ENCODE results near the gene FNDC8.
"Not testable (repeated sequence)": the region's sequence is repeated elsewhere in the genome, so short reads cannot be mapped to it uniquely, and the experiment has no call there.

FNDC8 gene

DNA sequence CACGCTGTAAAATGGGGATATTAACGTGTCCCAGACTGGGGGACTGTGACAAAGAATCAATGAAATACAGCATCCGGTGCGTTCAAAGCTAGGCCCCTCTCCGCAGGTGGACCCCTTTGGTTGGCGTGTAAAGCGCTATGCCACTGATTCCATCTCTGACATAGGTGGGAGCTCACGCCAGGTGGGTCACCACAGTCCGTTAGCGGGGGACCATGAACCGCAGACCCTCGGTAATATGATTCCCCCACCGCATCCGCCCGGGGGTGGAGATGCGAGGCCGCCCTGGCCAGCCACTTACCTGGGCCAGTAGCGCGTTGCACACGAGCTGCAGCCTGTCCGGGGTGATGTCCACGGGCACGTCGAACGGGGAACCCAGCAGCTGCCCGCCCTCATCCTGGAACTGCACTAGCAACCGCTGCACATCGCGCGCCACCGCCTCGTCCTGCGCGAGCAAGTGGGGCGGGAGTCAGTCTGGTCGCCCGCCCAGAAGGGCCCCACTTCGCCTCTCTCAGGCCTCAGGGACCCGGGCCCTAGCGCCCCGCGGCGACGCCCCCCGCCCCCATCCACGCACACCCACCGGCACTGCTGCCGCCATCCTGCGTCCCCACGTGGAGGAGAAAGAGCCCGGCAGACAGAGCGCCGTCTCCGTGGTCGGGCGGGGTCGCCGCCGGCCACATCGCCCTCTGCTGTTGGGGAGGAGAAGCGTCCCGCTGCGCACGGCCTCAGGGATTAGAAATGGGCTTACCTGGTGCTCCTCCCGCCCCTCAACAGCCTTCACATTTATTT lies 20.5 kb downstream of the FNDC8 start, which contains the start of gene NLE1:
TSS of gene NLE1 (minus strand) at position 623 of the 786 bp plus-strand sequence. CDS start at position 595, 28 bp downstream.
- peak in 55 of 56 donors; percentile 8 to 85 (median 64) for DNase-seq

DNA sequence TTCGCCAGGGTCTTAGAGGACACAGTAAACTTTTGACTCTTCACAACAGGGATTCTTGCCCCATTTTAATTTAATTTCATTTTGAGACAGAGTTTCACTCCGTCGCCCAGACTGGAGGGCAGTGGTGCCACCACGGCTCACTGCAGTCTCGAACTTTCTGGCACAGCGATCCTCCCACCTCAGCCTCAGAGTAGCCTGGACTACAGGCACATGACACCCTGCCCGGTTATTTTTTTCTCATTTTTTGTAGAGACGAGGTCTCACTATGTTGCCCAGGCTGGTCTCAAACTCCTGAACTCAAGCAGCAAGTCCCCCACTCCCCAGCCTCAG lies 21.0 kb downstream of the FNDC8 start:
- no peak for DNase-seq

DNA sequence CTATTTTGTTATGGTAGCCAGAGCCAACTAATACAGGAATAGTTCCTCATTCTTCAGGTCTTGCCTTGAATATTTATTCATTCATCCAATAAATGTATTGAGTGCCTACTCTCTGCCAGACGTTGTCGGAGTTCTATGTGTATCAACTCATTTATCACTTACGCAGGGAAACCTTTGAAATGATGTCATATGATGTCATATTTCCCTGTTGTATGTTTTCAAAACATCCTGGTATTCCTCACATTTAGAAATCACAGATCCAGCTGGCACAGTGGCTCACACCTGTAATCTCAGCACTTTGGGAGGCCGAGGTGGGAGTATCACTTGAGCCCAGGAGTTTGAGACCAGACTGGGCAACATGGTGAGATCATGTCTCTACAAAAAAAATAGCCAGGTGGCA lies 23.4 kb downstream of the FNDC8 start:
- no peak for DNase-seq

DNA sequence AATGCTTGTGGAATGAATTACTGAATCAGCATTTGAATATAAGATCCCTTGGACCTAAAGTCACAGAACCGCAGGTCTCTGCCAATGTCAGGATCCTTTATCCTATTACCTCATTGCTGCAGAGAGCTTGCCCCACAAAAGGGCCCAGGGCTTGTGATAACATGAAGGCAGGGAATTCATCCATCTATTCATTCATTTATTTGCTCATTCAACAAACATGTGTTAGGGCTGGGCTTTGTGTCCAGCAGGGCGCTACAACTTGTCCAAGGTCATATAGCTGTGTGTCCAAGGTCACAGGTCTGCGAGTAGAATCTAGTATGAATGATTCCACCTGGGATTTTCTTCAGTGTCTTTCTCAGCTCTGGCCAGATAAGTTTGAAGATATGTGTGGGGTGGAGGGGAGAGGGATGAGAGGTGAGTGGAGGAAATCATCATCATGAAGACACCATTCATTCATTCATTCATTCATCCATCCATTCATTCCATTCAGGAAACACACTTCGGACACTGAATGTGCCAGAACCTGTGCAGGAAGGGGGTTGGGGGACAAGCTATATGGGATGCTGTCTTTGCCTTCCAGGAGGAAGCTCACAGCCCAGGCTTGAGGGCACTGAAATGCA lies 24.9 kb downstream of the FNDC8 start:
- DNase-seq, result no peak

DNA sequence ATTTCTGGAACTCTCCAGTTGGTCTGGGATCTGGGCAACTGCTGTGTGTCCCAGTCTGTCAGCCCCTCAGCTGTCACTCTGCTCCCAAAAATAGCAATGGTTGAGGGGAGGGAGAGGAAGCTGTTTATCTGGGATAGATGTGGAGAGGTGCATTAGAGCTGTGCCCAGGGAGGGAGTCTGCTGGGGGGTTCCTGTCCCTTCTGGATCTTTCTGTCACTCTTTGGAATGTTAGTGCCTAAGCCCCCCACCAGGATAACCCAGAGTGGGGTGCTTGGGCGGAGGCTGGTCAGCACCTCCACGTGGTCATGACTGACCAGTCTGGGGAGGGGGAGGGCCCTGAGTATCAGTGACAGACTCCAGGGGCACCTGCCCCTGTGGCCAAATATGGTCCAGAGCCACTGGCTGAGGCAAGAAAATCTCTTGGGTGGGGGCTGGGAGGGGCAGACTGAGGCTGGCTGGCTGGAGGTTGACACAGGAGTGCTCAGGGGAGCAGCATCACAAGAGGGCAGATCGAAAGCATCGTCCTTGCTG lies 26.0 kb downstream of the FNDC8 start, which contains the start of gene UNC45B:
TSS of gene UNC45B (plus strand) at position 443 of the 531 bp plus-strand sequence. CDS start 447 bp downstream, outside the sequence.
- no peak for DNase-seq

DNA sequence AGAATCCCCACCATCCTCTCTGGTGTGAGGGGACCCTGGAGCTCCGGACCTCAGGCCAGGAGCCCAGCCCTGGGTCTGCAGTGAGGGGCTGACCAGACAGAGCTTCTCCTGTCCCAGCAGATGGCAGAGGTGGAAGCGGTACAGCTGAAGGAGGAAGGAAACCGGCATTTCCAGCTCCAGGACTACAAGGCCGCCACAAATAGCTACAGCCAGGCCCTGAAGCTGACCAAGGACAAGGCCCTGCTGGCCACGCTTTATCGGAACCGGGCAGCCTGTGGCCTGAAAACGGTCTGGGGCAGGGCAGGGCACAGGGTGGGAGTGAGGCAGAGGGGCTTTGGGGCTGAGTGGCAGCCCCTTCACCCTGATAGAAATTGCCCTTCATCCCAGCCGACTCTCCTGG lies 26.7 kb downstream of the FNDC8 start:
- DNase-seq, result no peak

DNA sequence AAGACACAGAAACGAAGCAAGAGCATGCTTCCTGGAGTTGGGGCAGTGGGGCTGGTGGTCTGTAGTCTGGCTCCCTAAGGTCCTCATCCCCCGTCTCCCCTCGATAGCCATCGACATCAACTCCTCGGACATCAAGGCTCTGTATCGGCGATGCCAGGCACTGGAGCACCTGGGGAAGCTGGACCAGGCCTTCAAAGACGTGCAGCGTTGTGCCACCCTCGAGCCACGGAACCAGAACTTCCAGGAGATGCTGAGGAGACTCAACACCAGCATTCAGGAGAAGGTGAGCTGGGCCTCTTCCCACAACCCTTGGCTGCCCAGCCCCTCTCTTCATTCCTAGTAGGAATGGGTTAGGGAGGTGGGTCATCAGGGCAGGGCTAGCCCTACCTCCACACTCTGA lies 28.5 kb downstream of the FNDC8 start:
- DNase-seq, result no peak

DNA sequence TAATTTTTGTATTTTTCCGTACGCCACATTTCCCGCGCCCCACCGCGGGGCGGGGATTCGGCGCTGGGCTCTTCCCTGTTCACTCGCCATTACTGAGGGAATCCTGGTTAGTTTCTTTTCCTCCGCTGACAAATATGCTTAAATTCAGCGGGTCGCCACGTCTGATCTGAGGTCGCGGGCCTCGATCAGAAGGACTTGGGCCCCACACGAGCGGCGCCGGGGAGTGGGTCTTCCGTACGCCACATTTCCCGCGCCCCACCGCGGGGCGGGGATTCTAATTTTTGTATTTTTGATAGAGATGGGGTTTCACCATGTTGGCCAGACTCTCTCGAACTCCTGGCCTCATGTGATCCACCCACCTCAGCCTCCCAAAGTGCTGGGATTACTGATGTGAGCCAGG lies 29.7 kb downstream of the FNDC8 start:
- not testable (repeated sequence) for DNase-seq

DNA sequence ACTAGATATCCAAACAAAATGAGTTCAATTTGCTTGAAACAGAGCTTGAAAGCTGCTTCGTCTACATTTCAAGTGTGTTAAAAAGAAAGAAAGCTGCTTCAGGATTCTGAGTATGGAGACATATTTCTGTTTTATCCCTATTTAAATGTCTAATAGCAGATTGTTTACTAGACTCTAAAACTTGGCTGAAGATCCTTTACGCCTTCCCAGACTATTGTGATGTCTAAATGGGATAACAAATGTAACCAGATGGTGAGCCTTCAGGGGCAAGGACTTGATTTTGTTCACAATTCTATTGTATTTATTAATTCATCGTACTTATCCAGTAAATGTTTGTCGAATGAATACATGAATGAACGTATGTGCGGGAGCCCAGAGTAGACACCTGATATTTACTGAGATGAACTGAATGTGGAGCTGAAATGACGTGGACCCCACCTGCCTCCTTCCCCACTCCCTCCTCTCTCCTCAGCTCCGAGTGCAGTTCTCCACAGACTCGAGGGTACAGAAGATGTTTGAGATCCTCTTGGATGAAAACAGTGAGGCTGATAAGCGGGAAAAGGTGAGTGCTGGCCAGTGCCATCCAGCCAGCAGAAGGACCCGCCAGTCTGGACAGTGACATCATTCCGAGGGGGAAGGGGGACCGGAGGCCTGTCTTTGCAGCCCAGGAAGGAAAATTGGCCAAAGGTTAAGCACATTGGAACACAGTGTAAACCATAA lies 31.2 kb downstream of the FNDC8 start:
- no peak for DNase-seq

DNA sequence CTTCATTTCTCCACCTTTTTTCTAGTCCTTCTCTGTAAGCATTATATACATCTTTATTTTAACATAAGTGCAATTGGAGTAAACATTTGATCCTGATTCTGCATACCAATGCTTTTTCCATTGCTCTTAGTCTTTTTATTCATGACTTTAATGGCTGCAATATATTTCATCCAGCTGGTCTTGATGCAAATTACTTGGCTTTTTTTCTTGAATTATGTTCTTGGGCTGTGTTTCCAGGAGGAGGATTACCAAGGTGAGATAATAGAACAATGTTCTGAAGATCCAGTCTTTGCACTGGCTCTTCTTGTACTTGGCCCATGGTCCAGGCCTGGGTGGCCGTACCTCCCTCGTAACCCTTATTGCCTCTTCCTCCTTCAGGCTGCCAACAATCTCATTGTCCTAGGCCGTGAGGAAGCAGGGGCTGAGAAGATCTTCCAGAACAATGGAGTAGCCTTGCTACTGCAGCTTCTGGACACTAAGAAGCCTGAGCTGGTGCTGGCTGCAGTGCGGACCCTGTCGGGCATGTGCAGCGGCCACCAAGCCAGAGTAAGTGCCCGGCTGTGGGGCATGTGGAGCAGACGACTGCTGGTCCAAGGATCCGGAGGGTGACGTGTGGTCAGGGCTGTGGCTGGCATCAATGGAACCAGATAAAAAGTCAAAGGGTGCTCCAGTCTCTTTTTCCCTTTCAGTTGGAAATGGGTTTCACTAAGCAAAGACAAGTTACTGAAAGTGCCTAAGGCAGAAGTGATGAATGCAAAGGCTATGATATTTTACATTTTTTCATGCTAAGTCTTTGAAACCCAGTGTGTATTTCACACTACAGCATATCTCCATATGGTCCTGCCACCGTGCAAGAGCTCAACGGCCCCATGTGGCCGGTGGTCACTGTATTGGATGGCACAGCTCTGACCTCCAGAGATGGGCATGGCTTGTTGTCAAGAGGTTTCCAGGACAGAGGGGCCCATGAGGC lies 33.1 kb downstream of the FNDC8 start:
- DNase-seq, result no peak

DNA sequence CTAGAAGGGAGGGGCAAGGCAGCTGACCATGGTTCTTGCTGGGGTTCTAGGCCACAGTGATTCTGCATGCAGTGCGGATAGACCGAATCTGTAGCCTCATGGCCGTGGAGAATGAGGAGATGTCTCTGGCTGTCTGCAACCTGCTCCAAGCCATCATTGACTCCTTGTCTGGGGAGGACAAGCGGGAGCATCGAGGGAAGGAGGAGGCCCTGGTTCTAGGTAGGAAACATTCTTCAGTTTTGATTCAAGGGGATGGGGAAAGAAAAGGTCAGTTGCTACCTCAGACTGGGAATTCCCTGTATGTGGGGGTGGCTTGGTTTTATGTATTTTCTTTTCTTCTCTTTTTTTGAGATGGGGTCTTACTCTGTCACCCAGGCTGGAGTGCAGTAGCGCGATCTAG lies 33.8 kb downstream of the FNDC8 start:
- no peak for DNase-seq

DNA sequence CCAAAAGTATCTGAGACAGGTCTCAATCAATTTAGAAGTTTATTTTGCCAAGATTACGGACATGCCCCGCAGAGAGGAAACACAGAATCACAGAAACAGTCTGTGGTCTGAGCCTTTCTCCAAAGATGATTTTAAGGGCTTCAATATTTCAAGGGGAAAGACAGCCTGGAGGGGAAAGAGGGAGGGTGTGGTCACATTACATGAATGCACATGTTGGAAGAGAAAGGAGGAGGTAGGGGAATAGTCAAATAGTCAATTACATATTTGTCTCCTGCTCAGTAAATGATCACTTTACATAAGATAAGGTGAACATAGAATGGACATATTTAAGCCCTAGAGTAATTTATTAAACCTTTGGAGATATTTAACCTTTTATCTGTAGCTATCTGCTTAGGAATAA lies 38.5 kb downstream of the FNDC8 start:
- no peak for DNase-seq

DNA sequence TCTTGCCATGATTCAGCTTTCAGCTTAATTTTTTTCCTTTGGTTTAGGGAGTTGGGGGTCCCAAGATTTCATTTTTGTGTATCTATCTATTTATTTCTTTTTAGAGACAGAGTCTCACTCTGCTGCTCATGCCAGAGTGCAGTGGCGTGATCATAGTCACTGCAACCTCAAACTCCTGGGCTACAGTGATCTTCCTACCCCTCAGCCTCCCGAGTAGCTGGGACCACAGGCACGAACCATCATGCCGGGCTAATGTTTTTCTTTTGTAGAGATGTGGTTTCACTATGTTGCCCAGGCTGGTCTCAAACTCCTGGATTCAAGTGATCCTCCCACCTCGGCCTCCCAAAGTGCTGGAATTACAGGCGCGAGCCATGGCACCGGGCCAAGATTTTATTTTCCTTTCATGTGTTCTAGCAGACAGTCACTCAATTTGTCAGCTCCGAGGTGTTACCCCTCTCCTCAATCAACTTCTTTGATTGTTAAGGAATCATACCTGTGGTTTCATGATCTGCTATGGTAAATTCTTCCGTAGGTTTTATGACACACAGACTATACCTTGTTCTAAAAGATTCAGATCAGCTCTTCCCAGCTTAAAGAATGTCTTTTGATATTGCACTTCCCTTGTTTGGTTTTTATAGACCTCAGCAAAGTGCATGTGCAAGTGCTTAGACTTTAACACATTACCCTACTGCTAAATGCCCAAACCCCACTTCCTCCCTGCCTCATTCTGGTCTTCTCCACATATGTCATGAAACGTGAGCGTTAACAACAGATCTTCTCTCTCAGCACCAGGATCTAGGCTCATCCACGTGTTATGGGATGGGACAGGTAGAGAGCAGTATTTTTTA lies 39.2 kb downstream of the FNDC8 start:
- DNase-seq, result no peak

DNA sequence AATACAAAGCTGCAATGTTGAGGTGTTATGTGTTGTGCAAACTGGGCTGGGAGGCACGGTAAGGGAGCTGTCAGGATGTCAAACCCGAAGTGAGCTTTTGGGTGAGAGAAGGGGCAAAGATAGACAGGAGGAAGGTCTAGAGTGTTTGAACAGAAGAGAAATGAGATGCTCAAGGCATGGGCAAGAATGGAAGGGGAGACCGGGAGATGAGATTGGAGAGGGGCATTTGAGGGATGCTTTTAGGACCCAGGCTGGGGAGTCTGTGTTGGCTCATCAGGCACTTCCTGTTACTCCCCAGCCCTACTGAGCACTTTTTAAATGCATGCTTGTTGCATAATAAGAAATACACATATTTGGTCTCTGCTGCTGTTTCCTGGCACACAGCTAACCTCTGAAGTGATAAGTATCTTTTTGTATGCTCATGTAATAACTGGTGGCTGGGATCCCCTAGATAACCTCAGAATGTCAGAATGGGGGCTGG lies 39.9 kb downstream of the FNDC8 start:
- DNase-seq, result no peak

DNA sequence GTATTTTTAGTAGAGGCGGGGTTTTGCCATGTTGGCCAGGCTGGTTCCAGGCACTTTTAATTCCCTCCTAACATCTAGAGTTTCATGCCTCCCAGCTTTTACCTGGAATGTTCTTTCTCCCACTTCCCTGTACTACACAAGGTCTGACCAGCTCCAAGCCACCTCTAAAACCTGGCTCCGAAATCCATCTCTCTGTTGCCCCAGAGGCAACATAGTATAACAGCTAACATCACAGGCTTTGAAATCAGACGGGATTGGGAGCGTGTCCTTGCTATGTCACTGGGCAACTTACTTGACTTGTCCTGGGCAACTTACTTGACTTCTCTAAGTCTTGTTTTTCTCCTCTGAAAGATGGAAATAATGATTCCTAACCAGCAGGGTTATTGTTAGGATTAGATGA lies 41.3 kb downstream of the FNDC8 start:
- no peak for DNase-seq

DNA sequence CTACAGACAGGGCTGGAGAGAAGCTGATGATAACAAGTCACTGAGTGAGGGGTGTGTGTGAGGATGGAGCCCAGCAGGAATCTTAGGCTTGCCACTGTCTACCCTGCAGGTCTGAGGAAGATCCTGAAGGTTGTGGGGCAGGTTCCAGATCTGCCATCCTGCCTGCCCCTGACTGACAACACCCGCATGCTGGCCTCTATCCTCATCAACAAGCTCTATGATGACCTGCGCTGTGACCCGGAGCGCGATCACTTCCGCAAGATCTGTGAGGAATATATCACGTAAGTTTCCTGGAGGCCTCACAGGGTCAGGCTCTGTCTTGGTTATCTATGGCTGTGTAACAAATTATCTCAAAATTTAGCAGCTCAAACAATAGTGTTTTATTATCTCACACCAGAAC lies 42.5 kb downstream of the FNDC8 start:
- DNase-seq, result no peak

DNA sequence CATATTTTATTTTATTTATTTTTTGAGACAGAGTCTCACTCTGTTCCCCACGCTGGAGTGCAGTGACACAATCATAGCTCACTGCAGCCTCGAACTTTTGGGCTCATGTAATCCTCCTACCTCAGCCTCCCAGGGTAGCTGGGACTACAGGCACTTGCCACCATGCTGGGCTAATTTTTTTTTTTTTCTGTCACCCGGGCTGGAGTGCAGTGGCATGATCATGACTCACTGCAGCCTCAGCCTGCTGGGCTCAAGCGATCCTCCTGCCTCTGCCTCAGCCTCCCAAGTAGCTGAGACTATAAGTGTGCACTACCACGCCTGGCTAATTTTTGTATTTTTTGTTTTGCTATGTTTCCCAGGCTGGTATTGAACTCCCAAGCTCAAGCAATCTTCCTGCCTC lies 43.3 kb downstream of the FNDC8 start:
- no peak for DNase-seq

DNA sequence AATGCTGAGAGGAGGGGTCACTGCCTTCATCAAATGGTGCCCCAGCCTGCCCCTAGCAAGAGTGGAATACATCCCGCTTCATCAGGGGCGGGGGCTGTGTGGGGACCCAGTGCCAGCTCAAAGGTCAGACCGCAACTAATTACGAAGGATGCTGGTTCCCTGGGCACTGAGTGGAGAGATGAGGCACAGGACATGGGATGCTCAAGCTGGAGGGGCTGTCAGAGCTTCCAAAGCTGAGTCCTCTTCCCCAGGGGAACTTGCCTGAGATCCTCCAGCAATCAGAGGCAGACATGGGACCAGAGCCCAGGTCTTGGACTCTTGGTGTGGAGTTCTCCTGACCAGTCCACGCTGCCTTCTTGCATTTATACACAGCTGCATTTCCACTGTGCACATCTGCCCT lies 45.1 kb downstream of the FNDC8 start:
- no peak for DNase-seq

DNA sequence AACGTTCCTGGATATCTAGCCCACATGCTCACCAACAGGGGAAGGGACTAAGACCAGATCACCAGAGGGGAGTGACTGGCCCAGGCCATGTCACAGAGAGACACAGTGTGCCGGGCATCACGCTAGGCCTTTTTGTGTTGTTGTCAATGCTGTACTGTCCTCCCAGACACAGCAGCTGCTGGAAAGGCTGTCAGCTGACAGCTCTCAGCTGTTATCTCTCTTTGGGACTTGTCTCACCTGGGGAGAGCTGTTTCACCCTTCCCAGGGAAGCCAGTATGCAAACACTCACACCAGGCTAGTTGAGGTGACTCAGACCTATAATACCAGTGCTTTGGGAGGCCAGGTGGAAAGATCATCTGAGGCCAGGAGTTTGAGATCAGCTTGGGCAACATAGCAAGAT lies 45.6 kb downstream of the FNDC8 start:
- DNase-seq, result peak in 9 of 56 donors; percentile 1 to 71 (median 11)

DNA sequence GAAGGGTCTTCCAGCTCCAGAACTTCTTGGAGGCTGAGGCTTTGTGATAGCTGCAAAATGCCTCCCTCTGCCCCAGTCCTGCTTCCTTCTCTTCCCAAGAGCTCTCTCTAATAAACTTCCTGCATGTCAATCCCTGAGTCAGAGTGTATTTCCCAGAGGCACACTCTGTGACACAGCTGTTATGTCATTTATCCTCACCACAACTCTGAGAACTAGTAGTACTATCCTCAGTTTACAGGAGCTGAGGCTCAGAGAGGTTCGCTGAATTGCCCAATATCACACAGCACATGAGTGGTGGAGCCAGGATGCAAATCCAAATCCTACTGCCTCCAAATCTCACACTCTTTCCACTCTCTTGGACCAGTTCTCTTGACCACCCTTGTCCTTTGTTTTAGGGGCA lies 46.3 kb downstream of the FNDC8 start:
- DNase-seq, result no peak

Data from amygdala (tissue), 56 donors.